DOHH2 (cell line): ENCODE results near the gene PGA4.
"Not testable (repeated sequence)": the region's sequence is repeated elsewhere in the genome, so short reads cannot be mapped to it uniquely, and the experiment has no call there.

Experiments
- H3F3A ChIP-seq: fragments of 200-600 bp; sonication (generic), shearing (Covaris generic); 2 replicates; pipeline ENCODE4 v1.6.0; 2016; ENCODE audit warnings: antibody characterized with exemption, mild to moderate bottlenecking; ENCODE audit not compliant: control insufficient read depth, insufficient read depth
- H3K27ac ChIP-seq: fragments of 200-600 bp; sonication (generic); 2 replicates; pipeline ENCODE4 v1.5.1; 2014; ENCODE audit warnings: low read depth, mild to moderate bottlenecking, low read length, moderate library complexity
- H3K27me3 ChIP-seq: fragments of 200-600 bp; sonication (generic); 2 replicates; pipeline ENCODE4 v1.6.1; 2014; ENCODE audit warnings: mild to moderate bottlenecking, low read length, mixed read lengths; ENCODE audit not compliant: control insufficient read depth
- H3K36me3 ChIP-seq: fragments of 200-600 bp; sonication (generic); 2 replicates; pipeline ENCODE4 v1.6.1; 2014; ENCODE audit warnings: mild to moderate bottlenecking, low read length, moderate library complexity, mixed read lengths; ENCODE audit not compliant: control insufficient read depth
- H3K4me1 ChIP-seq: fragments of 200-600 bp; sonication (generic); 2 replicates; pipeline ENCODE4 v1.6.1; 2014; ENCODE audit warnings: mild to moderate bottlenecking, low read length, mixed read lengths; ENCODE audit not compliant: control insufficient read depth
- H3K4me2 ChIP-seq: fragments of 200-600 bp; sonication (generic); 2 replicates; pipeline ENCODE4 v1.6.0; 2014; ENCODE audit warnings: mild to moderate bottlenecking, low read length, moderate library complexity
- H3K4me3 ChIP-seq: fragments of 200-600 bp; sonication (generic); 2 replicates; pipeline ENCODE4 v1.5.1; 2014; ENCODE audit warnings: mild to moderate bottlenecking, low read length, mixed read lengths
- H3K79me2 ChIP-seq: fragments of 200-600 bp; sonication (generic); 2 replicates; pipeline ENCODE4 v1.6.1; 2014; ENCODE audit warnings: mild to moderate bottlenecking, low read length, mixed read lengths; ENCODE audit not compliant: control insufficient read depth
- H3K9me2 ChIP-seq: fragments of 200-600 bp; sonication (generic); replicated peaks from 2 replicates; pipeline ENCODE4 v1.6.1; 2014; ENCODE audit warnings: mild to moderate bottlenecking, low read length, mixed read lengths; ENCODE audit not compliant: control insufficient read depth
- H3K9me3 ChIP-seq: fragments of 200-600 bp; sonication (generic); 2 replicates; pipeline ENCODE4 v1.6.1; 2014; ENCODE audit warnings: antibody characterized with exemption, low read length, mixed read lengths; ENCODE audit not compliant: control insufficient read depth, insufficient read depth
- H4K20me1 ChIP-seq: fragments of 200-600 bp; sonication (generic); 2 replicates; pipeline ENCODE4 v1.6.0; 2014; ENCODE audit warnings: low read depth, mild to moderate bottlenecking, antibody characterized with exemption, low read length, moderate library complexity; ENCODE audit not compliant: control insufficient read depth, insufficient read depth

Gene PGA4

DNA sequence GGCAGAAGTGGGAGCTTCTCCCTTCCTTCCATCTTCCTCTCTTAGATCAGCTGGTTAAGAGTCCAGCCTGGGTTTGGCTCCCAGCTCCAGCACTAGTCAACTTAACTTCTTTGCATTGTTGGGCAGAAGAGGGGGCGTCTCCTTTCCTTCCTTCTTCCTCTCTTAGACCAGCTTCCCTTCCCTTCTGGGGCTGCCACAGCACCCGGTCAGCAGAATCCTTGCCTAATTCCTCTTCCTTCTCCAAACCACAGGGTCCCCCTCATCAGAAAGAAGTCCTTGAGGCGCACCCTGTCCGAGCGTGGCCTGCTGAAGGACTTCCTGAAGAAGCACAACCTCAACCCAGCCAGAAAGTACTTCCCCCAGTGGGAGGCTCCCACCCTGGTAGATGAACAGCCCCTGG is 545 bp downstream of the PGA4 start:
- not testable (repeated sequence) for H3K79me2 ChIP-seq, H3F3A ChIP-seq, H4K20me1 ChIP-seq, H3K4me1 ChIP-seq, H3K9me2 ChIP-seq, H3K4me2 ChIP-seq, H3K27me3 ChIP-seq, H3K27ac ChIP-seq, H3K9me3 ChIP-seq, H3K4me3 ChIP-seq, H3K36me3 ChIP-seq

DNA sequence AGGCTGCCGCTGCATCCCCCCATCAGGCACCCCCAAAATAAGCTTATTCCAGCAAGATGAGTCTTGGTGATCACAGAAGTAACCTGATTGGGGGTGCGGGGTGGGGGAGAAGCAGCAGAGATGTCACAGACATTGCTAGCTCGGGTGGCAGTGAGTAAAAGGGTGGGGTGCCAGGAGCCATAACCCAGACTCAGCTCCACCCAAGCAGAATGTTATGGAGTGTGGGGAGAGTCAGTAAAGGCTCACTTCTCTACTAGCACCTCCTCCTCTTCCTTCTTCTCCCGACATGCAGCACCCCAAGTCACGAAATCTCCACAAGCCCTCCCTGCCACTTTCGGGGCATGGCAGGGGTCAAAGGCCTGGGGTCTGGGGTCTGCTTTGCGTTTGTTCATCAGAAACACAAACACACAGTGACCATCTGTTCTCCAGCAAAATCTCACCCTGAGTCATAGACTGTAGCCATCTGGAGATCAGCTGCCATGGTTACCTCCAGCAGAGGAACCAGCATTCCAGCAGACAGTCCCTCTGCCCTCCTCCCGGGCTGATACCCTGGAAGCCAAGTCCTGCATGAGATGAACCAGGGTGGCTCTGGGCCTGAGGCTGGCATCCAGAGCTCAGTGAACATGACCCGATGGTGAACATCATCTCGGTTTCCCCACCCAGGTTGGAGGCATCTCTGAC is 4.5 kb downstream of the PGA4 start:
- H3K36me3 ChIP-seq, H3K27me3 ChIP-seq, H4K20me1 ChIP-seq, H3K9me2 ChIP-seq, H3K9me3 ChIP-seq, H3K79me2 ChIP-seq, H3K27ac ChIP-seq, H3F3A ChIP-seq, H3K4me2 ChIP-seq, H3K4me3 ChIP-seq, H3K4me1 ChIP-seq: not testable (repeated sequence)

DNA sequence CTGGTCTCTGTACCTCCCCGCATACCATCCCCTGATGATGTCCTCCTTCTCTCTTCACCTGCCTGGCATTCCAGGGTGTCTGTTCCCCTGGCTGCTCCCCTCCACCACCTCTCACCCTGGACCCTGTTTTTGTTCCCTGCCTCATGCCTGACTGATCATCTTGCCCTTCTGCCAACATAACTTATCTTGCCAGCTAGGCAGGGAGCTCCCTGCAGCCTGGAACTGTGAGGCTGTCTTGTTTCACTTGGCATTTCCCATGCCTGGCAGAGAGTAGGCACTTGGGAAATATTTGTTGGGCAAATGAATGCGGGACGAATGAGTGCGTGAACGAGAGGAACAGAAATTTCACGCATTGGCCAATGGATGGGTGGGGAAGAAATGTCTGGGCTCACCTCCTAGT is 7.3 kb downstream of the PGA4 start:
- H3F3A ChIP-seq, H3K27me3 ChIP-seq, H4K20me1 ChIP-seq, H3K27ac ChIP-seq, H3K4me1 ChIP-seq, H3K9me2 ChIP-seq, H3K9me3 ChIP-seq, H3K4me3 ChIP-seq, H3K36me3 ChIP-seq, H3K4me2 ChIP-seq, H3K79me2 ChIP-seq: not testable (repeated sequence)

DNA sequence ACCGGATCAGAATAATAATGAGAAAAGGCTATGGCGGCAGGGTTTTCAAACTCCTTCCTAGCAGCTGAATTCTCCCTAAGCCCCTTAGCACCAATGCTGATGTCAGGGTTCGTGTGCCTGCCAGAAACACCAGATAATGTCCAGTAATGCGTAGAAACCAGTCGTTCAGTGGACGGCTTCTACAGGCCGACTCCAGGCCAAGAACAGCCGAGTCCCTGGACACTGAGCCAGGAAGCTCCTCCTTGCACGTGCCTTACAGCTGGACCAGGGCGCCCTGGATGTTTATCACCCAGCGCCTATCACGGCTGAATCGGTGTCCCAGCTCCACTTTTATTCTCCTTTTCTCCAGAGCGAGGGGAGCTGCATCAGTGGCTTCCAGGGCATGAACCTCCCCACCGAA is 8.9 kb downstream of the PGA4 start:
- H3K27me3 ChIP-seq, H3K4me1 ChIP-seq, H4K20me1 ChIP-seq, H3K9me2 ChIP-seq, H3K4me3 ChIP-seq, H3K36me3 ChIP-seq, H3K27ac ChIP-seq, H3K9me3 ChIP-seq, H3K79me2 ChIP-seq, H3K4me2 ChIP-seq, H3F3A ChIP-seq: not testable (repeated sequence)

DNA sequence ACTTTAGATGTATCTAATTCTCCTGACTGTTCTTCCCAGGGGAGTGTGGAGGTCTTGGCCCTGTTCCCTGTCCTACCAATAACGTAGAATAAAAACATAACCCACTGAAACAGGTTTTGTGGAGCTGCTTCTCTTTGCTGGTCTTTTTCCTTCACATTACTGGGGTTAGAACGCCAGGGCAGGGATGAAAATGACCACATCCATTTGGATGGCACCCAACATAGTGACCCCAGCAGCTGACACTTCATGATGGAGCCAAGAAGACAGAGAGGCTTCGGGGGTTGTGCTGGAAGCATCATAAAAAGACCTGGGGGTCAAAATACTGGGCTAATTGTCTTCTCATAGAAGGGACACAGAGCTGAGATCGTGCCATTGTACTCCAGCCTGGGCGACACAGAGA is 9.4 kb downstream of the PGA4 start:
- H3K4me1 ChIP-seq, H3K36me3 ChIP-seq, H3F3A ChIP-seq, H3K4me2 ChIP-seq, H3K79me2 ChIP-seq, H3K9me2 ChIP-seq, H3K4me3 ChIP-seq, H4K20me1 ChIP-seq, H3K27ac ChIP-seq, H3K9me3 ChIP-seq, H3K27me3 ChIP-seq: not testable (repeated sequence)

DNA sequence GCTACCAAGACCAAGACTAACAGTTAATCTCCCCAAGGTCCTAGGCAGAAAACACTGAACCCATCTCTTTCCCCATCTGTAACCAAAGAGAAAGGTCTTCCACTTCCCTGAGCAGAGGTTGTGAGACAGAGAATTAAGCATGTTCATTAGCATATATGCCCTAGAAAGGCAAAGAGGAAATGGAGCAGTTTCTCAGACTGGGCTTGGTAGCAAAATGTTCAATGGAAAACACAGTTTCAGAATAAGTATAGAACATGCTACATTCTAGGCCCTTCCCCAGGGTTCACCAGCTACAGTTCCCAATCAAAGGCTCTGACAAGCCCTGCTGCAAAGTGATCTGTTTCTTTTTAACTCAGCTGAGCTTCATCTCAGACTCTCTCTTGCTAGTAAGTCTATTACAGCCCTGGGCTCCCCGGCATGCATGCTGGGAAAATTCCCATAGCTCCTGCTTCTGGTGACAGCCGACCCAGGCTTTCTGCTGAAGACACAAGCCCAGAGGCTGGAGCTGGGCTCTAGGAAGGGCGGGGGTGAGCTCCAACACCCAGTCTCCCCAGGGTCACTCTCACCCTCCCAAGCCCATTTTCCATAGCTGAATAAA is 10.5 kb downstream of the PGA4 start:
- H3K4me3 ChIP-seq, H3K9me2 ChIP-seq, H3K27ac ChIP-seq, H3K36me3 ChIP-seq, H3K9me3 ChIP-seq, H3K79me2 ChIP-seq, H3K4me2 ChIP-seq, H4K20me1 ChIP-seq, H3F3A ChIP-seq, H3K27me3 ChIP-seq, H3K4me1 ChIP-seq: not testable (repeated sequence)

DNA sequence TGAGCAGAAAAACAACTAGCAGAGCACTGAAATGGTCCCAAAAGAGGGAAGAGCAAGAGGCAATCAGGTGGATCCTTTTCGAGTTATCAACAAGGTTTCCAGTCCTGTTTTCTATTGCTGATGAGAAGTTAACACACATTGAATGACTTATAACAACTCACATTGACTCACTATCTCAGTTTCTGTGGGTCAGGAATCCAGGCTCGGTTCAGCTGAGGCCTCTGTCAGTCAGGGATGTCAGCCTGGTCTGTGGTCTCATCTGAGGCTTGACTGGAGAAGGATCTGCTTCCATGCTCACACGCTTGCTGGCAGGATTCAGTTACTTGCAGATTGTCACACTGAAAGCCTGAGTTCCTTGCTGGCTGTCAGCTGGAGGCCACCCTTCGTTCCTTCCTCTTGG is 15.0 kb downstream of the PGA4 start:
- not testable (repeated sequence) for H3K9me3 ChIP-seq, H3K4me3 ChIP-seq, H3K4me2 ChIP-seq, H3F3A ChIP-seq, H3K27ac ChIP-seq, H3K79me2 ChIP-seq, H3K9me2 ChIP-seq, H3K27me3 ChIP-seq, H3K4me1 ChIP-seq, H3K36me3 ChIP-seq, H4K20me1 ChIP-seq

DNA sequence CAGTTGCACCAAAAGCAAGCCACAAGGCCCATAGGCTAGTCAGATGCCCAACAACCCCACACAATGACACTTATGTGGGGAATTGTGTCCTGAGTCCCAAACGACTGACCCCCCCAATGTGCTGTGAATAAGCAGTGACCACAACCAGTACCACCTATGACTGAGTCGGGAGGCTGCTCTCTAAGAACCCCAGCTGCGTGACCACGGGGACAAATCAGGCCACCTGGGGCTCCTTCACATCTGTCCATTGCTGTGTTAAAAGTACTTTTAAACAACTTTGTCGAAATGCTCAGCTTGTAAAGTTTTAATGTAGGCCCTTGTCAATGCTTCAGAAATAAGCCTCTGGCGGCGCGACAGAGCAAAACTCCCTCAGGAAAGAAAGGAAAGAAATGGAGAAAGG is 18.1 kb downstream of the PGA4 start:
- not testable (repeated sequence) for H3K4me3 ChIP-seq, H3K27ac ChIP-seq, H3K4me2 ChIP-seq, H3K4me1 ChIP-seq, H3K9me3 ChIP-seq, H3K36me3 ChIP-seq, H4K20me1 ChIP-seq, H3K9me2 ChIP-seq, H3K79me2 ChIP-seq, H3F3A ChIP-seq, H3K27me3 ChIP-seq
